ENCODE data around the gene AGBL1. TPM values are rescaled to one million over a fixed set of nuclear protein-coding genes. Genes with fewer than 3 reads are reported as not detected.

The AGBL1 gene
- total and polyA plus RNA-seq, 2 donors (not counting 1 experiment from before 2014, with no cell fraction given) = not detected

- Mint-ChIP-seq H3K9me3 (ENCODE audit: insufficient read depth) (no peaks in the 10 kb centered on the region), H3K27me3 (no peaks in the 10 kb centered on the region), H3K4me1 (peaks cover 6% of the 10 kb centered on the region), H3K27ac (no peak overlapping the region), H3K4me3 (no peak overlapping the region)
- POLR2A ChIA-PET = no interaction called here
- Histone ChIP-seq H3K36me3 (replicated peaks in 1 of 2; ENCODE audit: control extremely low read depth in 1 of 2, control insufficient read depth in 1 of 2, extremely low read depth in 1 of 2, insufficient read depth in 2 of 2, low read length in 1 of 2) (no peaks in the 10 kb centered on the region), H3K9ac (ENCODE audit: low read length) (no peak overlapping the region), H3K4me1 (ENCODE audit: control insufficient read depth in 2 of 2, insufficient read depth in 2 of 2, low read length in 2 of 2) (no peaks in the 10 kb centered on the region), H3K9me3 (ENCODE audit: control extremely low read depth in 1 of 3, control insufficient read depth in 2 of 3, insufficient read depth in 1 of 3, low read length in 2 of 3) (no peaks in the 10 kb centered on the region), H3K79me2 (ENCODE audit: control insufficient read depth, insufficient read depth, low read length) (no peaks in the 10 kb centered on the region), H3K27me3 (replicated peaks in 1 of 4; ENCODE audit: control extremely low read depth in 1 of 4, control insufficient read depth in 3 of 4, insufficient read depth in 4 of 4, low read length in 3 of 4) (no peaks in the 10 kb centered on the region), H2AFZ (ENCODE audit: insufficient read depth, low read depth, low read length, poor library complexity, severe bottlenecking) (no peak overlapping the region), H3K27ac (ENCODE audit: low read length in 2 of 2) (no peak overlapping the region), H3K4me3 (ENCODE audit: control extremely low read depth in 1 of 5, extremely low read depth in 1 of 5, insufficient read depth in 1 of 5, low read depth in 2 of 5, low read length in 4 of 5) (no peak overlapping the region), H4K20me1 (ENCODE audit: control insufficient read depth, insufficient read depth, low read length, poor library complexity, severe bottlenecking) (no peaks in the 10 kb centered on the region), H3K4me2 (replicated peaks; ENCODE audit: low read depth, low read length, poor library complexity, severe bottlenecking) (no peak overlapping the region)
- ATAC-seq (ENCODE audit: low read depth) = no peak
- CTCF ChIA-PET = no interaction called here
- TF ChIP-seq CTCF (IDR thresholded peaks at IDR 0.05) (no peak), EZH2 (IDR thresholded peaks at IDR 0.05; ENCODE audit: borderline replicate concordance, insufficient read depth, low read depth, low read length, poor library complexity, severe bottlenecking) (no peak)
- WGBS (ENCODE audit: insufficient coverage) = 86% methylated on average over 2 of the region's 2 CpGs
- no peak for DNase-seq
- intact Hi-C loops (cut with micrococcal nuclease) = no loop called here
Measured at GRCh38 chr15:86647810-86648440, 568.3 kb downstream of the AGBL1 start.

GRCh38 chr15:86649277-86649676 lies 569.6 kb downstream of the AGBL1 start:
- DNase-seq (no peak), ATAC-seq (ENCODE audit: low read depth) (no peak)
- Mint-ChIP-seq H3K4me1 (peaks cover 12% of the 10 kb centered on the region), H3K27ac (no peak overlapping the region), H3K27me3 (no peaks in the 10 kb centered on the region), H3K9me3 (ENCODE audit: insufficient read depth) (no peaks in the 10 kb centered on the region), H3K4me3 (no peak overlapping the region)
- Histone ChIP-seq H3K4me1 (ENCODE audit: control insufficient read depth in 2 of 2, insufficient read depth in 2 of 2, low read length in 2 of 2) (no peaks in the 10 kb centered on the region), H3K36me3 (replicated peaks in 1 of 2; ENCODE audit: control extremely low read depth in 1 of 2, control insufficient read depth in 1 of 2, extremely low read depth in 1 of 2, insufficient read depth in 2 of 2, low read length in 1 of 2) (no peaks in the 10 kb centered on the region), H3K9ac (ENCODE audit: low read length) (no peak overlapping the region), H3K27ac (ENCODE audit: low read length in 2 of 2) (no peak overlapping the region), H4K20me1 (ENCODE audit: control insufficient read depth, insufficient read depth, low read length, poor library complexity, severe bottlenecking) (no peaks in the 10 kb centered on the region), H2AFZ (ENCODE audit: insufficient read depth, low read depth, low read length, poor library complexity, severe bottlenecking) (peak overlapping the region; percentile 35), H3K79me2 (ENCODE audit: control insufficient read depth, insufficient read depth, low read length) (no peaks in the 10 kb centered on the region), H3K9me3 (ENCODE audit: control extremely low read depth in 1 of 3, control insufficient read depth in 2 of 3, insufficient read depth in 1 of 3, low read length in 2 of 3) (no peaks in the 10 kb centered on the region), H3K4me2 (replicated peaks; ENCODE audit: low read depth, low read length, poor library complexity, severe bottlenecking) (no peak overlapping the region), H3K4me3 (ENCODE audit: control extremely low read depth in 1 of 5, extremely low read depth in 1 of 5, insufficient read depth in 1 of 5, low read depth in 2 of 5, low read length in 4 of 5) (no peak overlapping the region), H3K27me3 (replicated peaks in 1 of 4; ENCODE audit: control extremely low read depth in 1 of 4, control insufficient read depth in 3 of 4, insufficient read depth in 4 of 4, low read length in 3 of 4) (no peaks in the 10 kb centered on the region)
- TF ChIP-seq EZH2 (IDR thresholded peaks at IDR 0.05; ENCODE audit: borderline replicate concordance, insufficient read depth, low read depth, low read length, poor library complexity, severe bottlenecking) (no peak), CTCF (IDR thresholded peaks at IDR 0.05) (no peak)
- ChIA-PET POLR2A (no interaction called here), CTCF (no interaction called here)
- intact Hi-C loops (cut with micrococcal nuclease) = no loop called here

Data from B cell (primary cell).